Smooth muscle cell (in vitro differentiated cells): ENCODE measurements around the gene SRGAP1. TPM values are rescaled to one million over a fixed set of nuclear protein-coding genes. Genes with fewer than 3 reads are reported as not detected.

ENCODE experiments used
- DNase-seq: peaks from one replicate; lab custom pipeline; 2025; ENCODE audit not compliant: unreplicated experiment; lab: John Stamatoyannopoulos, UW
- H2AFZ ChIP-seq: fragments of 200-600 bp; sonication (generic); 2 replicates; pipeline ENCODE4 v1.6.0; 2016; ENCODE audit warnings: antibody characterized with exemption, low read depth, mild to moderate bottlenecking
- H3F3A ChIP-seq: fragments of 200-600 bp; sonication (generic); 2 replicates; pipeline ENCODE4 v1.6.0; 2017; ENCODE audit warnings: antibody characterized with exemption, low read depth
- H3K27ac ChIP-seq: fragments of 200-600 bp; sonication (generic); 2 replicates; pipeline ENCODE4 v1.5.1; 2016; ENCODE audit warnings: low read depth, mild to moderate bottlenecking
- H3K27me3 ChIP-seq: fragments of 200-600 bp; sonication (generic); 2 replicates; pipeline ENCODE4 v1.6.1; 2016; ENCODE audit warnings: low read depth, mild to moderate bottlenecking
- H3K36me3 ChIP-seq: fragments of 200-600 bp; sonication (generic); 2 replicates; pipeline ENCODE4 v1.5.1; 2016; ENCODE audit warnings: low read depth
- H3K4me1 ChIP-seq: fragments of 200-600 bp; sonication (generic); 2 replicates; pipeline ENCODE4 v1.5.1; 2016; ENCODE audit warnings: low read depth
- H3K4me2 ChIP-seq: fragments of 200-600 bp; sonication (generic); 2 replicates; pipeline ENCODE4 v1.6.0; 2016; ENCODE audit warnings: mild to moderate bottlenecking
- H3K4me3 ChIP-seq: fragments of 200-600 bp; sonication (generic); 2 replicates; pipeline ENCODE4 v1.5.1; 2016; ENCODE audit warnings: mild to moderate bottlenecking
- H3K79me2 ChIP-seq: fragments of 200-600 bp; sonication (generic); 2 replicates; pipeline ENCODE4 v1.6.0; 2016; ENCODE audit warnings: low read depth, mild to moderate bottlenecking
- H3K9ac ChIP-seq: fragments of 200-600 bp; sonication (generic); 2 replicates; pipeline ENCODE4 v1.6.0; 2016; ENCODE audit warnings: low read depth
- H3K9me3 ChIP-seq: fragments of 200-600 bp; sonication (generic); replicated peaks from 2 replicates; pipeline ENCODE4 v1.5.1; 2016; ENCODE audit warnings: low read depth
- H4K20me1 ChIP-seq: fragments of 200-600 bp; sonication (generic); 2 replicates; pipeline ENCODE4 v1.6.0; 2016; ENCODE audit warnings: low read depth
- CTCF ChIP-seq: fragments of 200-600 bp; sonication (generic); IDR thresholded peaks from 2 replicates; pipeline ENCODE4 v1.5.1; 2017; ENCODE audit warnings: borderline replicate concordance, mild to moderate bottlenecking, antibody characterized with exemption; ENCODE audit not compliant: insufficient read depth, poor library complexity, severe bottlenecking
- WGBS: methylation state at CpG from one replicate; pipeline ENCODE4 v1.1.7; 2016; ENCODE audit warnings: low lambda C conversion rate; 5-methylcytosine and 5-hydroxymethylcytosine counted together
- polyA plus RNA-seq: library from polyadenylated mRNA; unstranded; fragments of >200 nt; fragmentation: Nextera tagmentation; extraction: Ambion mirVana; gene quantifications from 2 replicates; pipeline ENCODE4 v1.2.1, GENCODE V29; 2016
- total RNA-seq: library from RNA; depleted of rRNA; stranded (reverse); fragments of >200 nt; gene quantifications from 2 replicates; pipeline ENCODE4 v1.2.3, GENCODE V29; 2014

SRGAP1 gene
- total and polyA plus RNA-seq, 2 experiments from 2014 or later: 4.0 to 5.9 TPM

- no peak for DNase-seq
- H4K20me1 ChIP-seq: peaks cover 81% of the 10 kb centered on the region
- no peak overlapping the region for H2AFZ ChIP-seq
- 77% methylated on average over 8 of the region's 8 CpGs for WGBS
- H3F3A ChIP-seq: no peaks in the 10 kb centered on the region
- no peaks in the 10 kb centered on the region for H3K36me3 ChIP-seq
- no peak overlapping the region for H3K4me3 ChIP-seq
- no peaks in the 10 kb centered on the region for H3K4me1 ChIP-seq
- no peak overlapping the region for H3K9ac ChIP-seq
- no peak overlapping the region for H3K27ac ChIP-seq
- no peak for TF ChIP-seq CTCF
- no peaks in the 10 kb centered on the region for H3K27me3 ChIP-seq
- peaks cover 30% of the 10 kb centered on the region for H3K79me2 ChIP-seq
- no peak overlapping the region for H3K4me2 ChIP-seq
- no peaks in the 10 kb centered on the region for H3K9me3 ChIP-seq
Observed at GRCh38 chr12:63865448-63865847, 20.9 kb downstream of the SRGAP1 start.

GRCh38 chr12:63867053-63867452 is 22.6 kb downstream of the SRGAP1 start:
- 95% methylated on average over 3 of the region's 3 CpGs for WGBS
- no peak for DNase-seq
- H3K27ac ChIP-seq: no peak overlapping the region
- no peak overlapping the region for H3K4me3 ChIP-seq
- H3K27me3 ChIP-seq: no peaks in the 10 kb centered on the region
- H4K20me1 ChIP-seq: peaks cover 80% of the 10 kb centered on the region
- no peaks in the 10 kb centered on the region for H3K4me1 ChIP-seq
- no peak overlapping the region for H3K4me2 ChIP-seq
- no peak for TF ChIP-seq CTCF
- no peak overlapping the region for H3K9ac ChIP-seq
- no peak overlapping the region for H2AFZ ChIP-seq
- H3K36me3 ChIP-seq: no peaks in the 10 kb centered on the region
- H3K9me3 ChIP-seq: no peaks in the 10 kb centered on the region
- no peaks in the 10 kb centered on the region for H3F3A ChIP-seq
- H3K79me2 ChIP-seq: peaks cover 32% of the 10 kb centered on the region

- Histone ChIP-seq H3K79me2 (peaks cover 35% of the 10 kb centered on the region), H3K4me2 (no peak overlapping the region), H3F3A (no peaks in the 10 kb centered on the region), H3K4me3 (no peak overlapping the region), H4K20me1 (peaks cover 75% of the 10 kb centered on the region), H3K36me3 (no peaks in the 10 kb centered on the region), H3K27me3 (no peaks in the 10 kb centered on the region), H3K27ac (no peak overlapping the region), H3K9ac (no peak overlapping the region), H3K4me1 (no peaks in the 10 kb centered on the region), H3K9me3 (no peaks in the 10 kb centered on the region), H2AFZ (no peak overlapping the region)
- 93% methylated on average over 1 of the region's 1 CpG for WGBS
- no peak for DNase-seq
- TF ChIP-seq CTCF: no peak
Observed at GRCh38 chr12:63869656-63870055, 25.2 kb downstream of the SRGAP1 start.

DNA sequence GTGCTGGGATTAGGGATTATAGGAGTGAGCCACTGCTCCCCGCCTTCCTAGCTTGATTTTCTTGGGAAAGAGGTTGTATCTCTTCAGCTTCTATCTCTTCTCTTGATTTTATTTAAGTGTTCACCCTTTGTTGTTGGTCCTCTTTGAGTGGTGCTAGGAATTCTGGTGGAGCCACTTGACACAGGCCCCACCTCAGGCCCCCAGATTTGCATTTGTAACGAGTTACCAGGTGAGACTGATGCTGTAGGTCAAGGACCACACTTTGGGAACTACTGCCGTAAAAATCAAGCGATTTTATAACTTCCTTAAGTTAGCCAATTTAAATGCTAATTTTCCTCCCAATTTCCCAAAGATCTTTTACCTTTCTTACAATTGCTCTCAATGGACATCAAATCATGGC is 26.3 kb downstream of the SRGAP1 start:
- Histone ChIP-seq H3K4me1 (no peaks in the 10 kb centered on the region), H3K79me2 (peaks cover 35% of the 10 kb centered on the region), H3K4me3 (no peak overlapping the region), H2AFZ (no peak overlapping the region), H4K20me1 (peaks cover 71% of the 10 kb centered on the region), H3F3A (no peaks in the 10 kb centered on the region), H3K4me2 (no peak overlapping the region), H3K27ac (no peak overlapping the region), H3K36me3 (no peaks in the 10 kb centered on the region), H3K27me3 (no peaks in the 10 kb centered on the region), H3K9ac (no peak overlapping the region), H3K9me3 (no peaks in the 10 kb centered on the region)
- no peak for DNase-seq
- no peak for TF ChIP-seq CTCF
- 85% methylated on average over 4 of the region's 4 CpGs for WGBS
